K562 (cell line): ENCODE measurements around the gene NSUN6. TPM values are rescaled to one million over a fixed set of nuclear protein-coding genes. Genes with fewer than 3 reads are reported as not detected.

Source experiments
- polyA plus RNA-seq, 8 experiments: library from polyadenylated mRNA; depleted of rRNA in 4 of 8; stranded (reverse) in 5 of 8; unstranded in 3 of 8; fragments of >200 nt; fragmentation: Nextera tagmentation in 2 of 8; fragmentation: Illumina TruSeq in 1 of 8; extraction: Ambion mirVana in 2 of 8; extraction: Trizol in 1 of 8; gene quantifications; 2 replicates each; pipeline versions ENCODE4 v1.2.1 to v1.2.3, GENCODE V29; 2011 to 2014; ENCODE audit warnings: inconsistent platforms in 1 of 8, missing spikeins in 1 of 8
- total RNA-seq, 7 experiments: library from RNA; depleted of rRNA in 6 of 7; stranded (reverse); fragments of >200 nt in 6 of 7; fragmentation: Illumina TruSeq in 2 of 7; extraction: Trizol in 2 of 7; gene quantifications; 2 replicates each; pipeline versions ENCODE4 v1.2.1 to v1.2.3, GENCODE V29; 2011 to 2021; ENCODE audit warnings: low replicate concordance in 1 of 7
- TF ChIP-seq, protein P1 (sequence below): fragments of 450-650 bp; IDR thresholded peaks from 2 replicates; pipeline ENCODE4 v1.6.1; 2016; ENCODE audit warnings: mild to moderate bottlenecking, moderate library complexity
- TF ChIP-seq, protein P2 (sequence below): fragments of 250-450 bp; sonication (Bioruptor Pico); IDR thresholded peaks from 2 replicates; pipeline ENCODE4 v1.5.0; 2021
- TF ChIP-seq, protein P3 (sequence below): sonication (generic); formaldehyde crosslinking; IDR thresholded peaks from 2 replicates; pipeline ENCODE4 v1.8.0; 2023; ENCODE audit warnings: mild to moderate bottlenecking, missing genetic modification reagents
- TF ChIP-seq, protein P4 (sequence below), 3 experiments: fragments of 200-800 bp in 1 of 3; fragments of 250-450 bp in 1 of 3; fragments of 450-650 bp in 1 of 3; sonication (Bioruptor Pico) in 1 of 3; sonication (Bioruptor generic) in 1 of 3; formaldehyde crosslinking in 1 of 3; IDR thresholded peaks; 2 replicates each; pipeline versions ENCODE4 v1.6.1 to v1.8.0; 2016 to 2022; ENCODE audit warnings: mild to moderate bottlenecking in 2 of 3, missing genetic modification characterization in 2 of 3, missing compliant biosample characterization in 1 of 3, moderate library complexity in 1 of 3

Gene NSUN6
- total and polyA plus RNA-seq, 9 of the 15 experiments (the other 6 are each of a cell fraction or from before 2014, with no cell fraction given): 12.5 to 33.1 (median 24.2) TPM

DNA sequence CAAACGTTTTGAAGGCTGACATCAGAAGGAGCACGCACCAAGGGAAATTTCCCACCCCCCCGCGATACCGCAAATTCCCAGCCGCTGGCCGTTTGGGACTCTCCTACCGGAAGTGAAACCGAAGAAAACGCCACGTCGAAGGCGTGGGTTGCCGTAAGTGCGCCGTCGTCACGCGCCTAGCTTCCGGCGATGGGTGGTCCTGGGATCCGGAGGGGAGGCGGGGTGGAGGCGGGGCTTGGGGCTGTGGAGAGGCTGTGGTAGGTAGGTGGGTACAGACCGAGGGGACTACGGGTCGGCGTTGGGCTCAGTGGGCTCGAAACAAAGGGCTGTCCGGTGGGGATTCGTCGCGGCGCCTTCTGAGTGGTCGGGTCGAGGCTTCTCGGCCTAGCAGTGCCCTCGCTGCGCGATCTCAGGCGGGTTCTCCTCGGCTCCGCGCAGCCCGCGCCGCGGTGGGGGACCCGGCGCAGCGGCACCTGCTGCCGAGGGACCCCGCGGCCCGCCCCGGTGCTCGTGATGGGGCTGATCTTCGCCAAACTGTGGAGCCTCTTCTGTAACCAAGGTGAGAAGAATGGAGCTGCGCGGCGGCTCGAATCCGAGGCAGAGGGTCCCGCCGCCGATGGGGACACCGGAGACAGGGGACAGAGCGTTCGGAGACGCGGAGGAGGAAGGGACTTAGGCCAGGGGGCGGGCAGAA lies 7.9 kb upstream of the NSUN6 start, which contains the start of gene ARL5B (continued):
- TF ChIP-seq, protein P1, sequence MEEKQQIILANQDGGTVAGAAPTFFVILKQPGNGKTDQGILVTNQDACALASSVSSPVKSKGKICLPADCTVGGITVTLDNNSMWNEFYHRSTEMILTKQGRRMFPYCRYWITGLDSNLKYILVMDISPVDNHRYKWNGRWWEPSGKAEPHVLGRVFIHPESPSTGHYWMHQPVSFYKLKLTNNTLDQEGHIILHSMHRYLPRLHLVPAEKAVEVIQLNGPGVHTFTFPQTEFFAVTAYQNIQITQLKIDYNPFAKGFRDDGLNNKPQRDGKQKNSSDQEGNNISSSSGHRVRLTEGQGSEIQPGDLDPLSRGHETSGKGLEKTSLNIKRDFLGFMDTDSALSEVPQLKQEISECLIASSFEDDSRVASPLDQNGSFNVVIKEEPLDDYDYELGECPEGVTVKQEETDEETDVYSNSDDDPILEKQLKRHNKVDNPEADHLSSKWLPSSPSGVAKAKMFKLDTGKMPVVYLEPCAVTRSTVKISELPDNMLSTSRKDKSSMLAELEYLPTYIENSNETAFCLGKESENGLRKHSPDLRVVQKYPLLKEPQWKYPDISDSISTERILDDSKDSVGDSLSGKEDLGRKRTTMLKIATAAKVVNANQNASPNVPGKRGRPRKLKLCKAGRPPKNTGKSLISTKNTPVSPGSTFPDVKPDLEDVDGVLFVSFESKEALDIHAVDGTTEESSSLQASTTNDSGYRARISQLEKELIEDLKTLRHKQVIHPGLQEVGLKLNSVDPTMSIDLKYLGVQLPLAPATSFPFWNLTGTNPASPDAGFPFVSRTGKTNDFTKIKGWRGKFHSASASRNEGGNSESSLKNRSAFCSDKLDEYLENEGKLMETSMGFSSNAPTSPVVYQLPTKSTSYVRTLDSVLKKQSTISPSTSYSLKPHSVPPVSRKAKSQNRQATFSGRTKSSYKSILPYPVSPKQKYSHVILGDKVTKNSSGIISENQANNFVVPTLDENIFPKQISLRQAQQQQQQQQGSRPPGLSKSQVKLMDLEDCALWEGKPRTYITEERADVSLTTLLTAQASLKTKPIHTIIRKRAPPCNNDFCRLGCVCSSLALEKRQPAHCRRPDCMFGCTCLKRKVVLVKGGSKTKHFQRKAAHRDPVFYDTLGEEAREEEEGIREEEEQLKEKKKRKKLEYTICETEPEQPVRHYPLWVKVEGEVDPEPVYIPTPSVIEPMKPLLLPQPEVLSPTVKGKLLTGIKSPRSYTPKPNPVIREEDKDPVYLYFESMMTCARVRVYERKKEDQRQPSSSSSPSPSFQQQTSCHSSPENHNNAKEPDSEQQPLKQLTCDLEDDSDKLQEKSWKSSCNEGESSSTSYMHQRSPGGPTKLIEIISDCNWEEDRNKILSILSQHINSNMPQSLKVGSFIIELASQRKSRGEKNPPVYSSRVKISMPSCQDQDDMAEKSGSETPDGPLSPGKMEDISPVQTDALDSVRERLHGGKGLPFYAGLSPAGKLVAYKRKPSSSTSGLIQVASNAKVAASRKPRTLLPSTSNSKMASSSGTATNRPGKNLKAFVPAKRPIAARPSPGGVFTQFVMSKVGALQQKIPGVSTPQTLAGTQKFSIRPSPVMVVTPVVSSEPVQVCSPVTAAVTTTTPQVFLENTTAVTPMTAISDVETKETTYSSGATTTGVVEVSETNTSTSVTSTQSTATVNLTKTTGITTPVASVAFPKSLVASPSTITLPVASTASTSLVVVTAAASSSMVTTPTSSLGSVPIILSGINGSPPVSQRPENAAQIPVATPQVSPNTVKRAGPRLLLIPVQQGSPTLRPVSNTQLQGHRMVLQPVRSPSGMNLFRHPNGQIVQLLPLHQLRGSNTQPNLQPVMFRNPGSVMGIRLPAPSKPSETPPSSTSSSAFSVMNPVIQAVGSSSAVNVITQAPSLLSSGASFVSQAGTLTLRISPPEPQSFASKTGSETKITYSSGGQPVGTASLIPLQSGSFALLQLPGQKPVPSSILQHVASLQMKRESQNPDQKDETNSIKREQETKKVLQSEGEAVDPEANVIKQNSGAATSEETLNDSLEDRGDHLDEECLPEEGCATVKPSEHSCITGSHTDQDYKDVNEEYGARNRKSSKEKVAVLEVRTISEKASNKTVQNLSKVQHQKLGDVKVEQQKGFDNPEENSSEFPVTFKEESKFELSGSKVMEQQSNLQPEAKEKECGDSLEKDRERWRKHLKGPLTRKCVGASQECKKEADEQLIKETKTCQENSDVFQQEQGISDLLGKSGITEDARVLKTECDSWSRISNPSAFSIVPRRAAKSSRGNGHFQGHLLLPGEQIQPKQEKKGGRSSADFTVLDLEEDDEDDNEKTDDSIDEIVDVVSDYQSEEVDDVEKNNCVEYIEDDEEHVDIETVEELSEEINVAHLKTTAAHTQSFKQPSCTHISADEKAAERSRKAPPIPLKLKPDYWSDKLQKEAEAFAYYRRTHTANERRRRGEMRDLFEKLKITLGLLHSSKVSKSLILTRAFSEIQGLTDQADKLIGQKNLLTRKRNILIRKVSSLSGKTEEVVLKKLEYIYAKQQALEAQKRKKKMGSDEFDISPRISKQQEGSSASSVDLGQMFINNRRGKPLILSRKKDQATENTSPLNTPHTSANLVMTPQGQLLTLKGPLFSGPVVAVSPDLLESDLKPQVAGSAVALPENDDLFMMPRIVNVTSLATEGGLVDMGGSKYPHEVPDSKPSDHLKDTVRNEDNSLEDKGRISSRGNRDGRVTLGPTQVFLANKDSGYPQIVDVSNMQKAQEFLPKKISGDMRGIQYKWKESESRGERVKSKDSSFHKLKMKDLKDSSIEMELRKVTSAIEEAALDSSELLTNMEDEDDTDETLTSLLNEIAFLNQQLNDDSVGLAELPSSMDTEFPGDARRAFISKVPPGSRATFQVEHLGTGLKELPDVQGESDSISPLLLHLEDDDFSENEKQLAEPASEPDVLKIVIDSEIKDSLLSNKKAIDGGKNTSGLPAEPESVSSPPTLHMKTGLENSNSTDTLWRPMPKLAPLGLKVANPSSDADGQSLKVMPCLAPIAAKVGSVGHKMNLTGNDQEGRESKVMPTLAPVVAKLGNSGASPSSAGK: no peak
- TF ChIP-seq, protein P2, sequence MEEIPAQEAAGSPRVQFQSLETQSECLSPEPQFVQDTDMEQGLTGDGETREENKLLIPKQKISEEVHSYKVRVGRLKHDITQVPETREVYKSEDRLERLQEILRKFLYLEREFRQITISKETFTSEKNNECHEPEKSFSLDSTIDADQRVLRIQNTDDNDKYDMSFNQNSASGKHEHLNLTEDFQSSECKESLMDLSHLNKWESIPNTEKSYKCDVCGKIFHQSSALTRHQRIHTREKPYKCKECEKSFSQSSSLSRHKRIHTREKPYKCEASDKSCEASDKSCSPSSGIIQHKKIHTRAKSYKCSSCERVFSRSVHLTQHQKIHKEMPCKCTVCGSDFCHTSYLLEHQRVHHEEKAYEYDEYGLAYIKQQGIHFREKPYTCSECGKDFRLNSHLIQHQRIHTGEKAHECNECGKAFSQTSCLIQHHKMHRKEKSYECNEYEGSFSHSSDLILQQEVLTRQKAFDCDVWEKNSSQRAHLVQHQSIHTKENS: no peak
- TF ChIP-seq, protein P3, sequence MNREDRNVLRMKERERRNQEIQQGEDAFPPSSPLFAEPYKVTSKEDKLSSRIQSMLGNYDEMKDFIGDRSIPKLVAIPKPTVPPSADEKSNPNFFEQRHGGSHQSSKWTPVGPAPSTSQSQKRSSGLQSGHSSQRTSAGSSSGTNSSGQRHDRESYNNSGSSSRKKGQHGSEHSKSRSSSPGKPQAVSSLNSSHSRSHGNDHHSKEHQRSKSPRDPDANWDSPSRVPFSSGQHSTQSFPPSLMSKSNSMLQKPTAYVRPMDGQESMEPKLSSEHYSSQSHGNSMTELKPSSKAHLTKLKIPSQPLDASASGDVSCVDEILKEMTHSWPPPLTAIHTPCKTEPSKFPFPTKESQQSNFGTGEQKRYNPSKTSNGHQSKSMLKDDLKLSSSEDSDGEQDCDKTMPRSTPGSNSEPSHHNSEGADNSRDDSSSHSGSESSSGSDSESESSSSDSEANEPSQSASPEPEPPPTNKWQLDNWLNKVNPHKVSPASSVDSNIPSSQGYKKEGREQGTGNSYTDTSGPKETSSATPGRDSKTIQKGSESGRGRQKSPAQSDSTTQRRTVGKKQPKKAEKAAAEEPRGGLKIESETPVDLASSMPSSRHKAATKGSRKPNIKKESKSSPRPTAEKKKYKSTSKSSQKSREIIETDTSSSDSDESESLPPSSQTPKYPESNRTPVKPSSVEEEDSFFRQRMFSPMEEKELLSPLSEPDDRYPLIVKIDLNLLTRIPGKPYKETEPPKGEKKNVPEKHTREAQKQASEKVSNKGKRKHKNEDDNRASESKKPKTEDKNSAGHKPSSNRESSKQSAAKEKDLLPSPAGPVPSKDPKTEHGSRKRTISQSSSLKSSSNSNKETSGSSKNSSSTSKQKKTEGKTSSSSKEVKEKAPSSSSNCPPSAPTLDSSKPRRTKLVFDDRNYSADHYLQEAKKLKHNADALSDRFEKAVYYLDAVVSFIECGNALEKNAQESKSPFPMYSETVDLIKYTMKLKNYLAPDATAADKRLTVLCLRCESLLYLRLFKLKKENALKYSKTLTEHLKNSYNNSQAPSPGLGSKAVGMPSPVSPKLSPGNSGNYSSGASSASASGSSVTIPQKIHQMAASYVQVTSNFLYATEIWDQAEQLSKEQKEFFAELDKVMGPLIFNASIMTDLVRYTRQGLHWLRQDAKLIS (CRISPR knock-in tag): peak; percentile 49; the same call in 1 of the 2 replicates
- TF ChIP-seq, protein P4, sequence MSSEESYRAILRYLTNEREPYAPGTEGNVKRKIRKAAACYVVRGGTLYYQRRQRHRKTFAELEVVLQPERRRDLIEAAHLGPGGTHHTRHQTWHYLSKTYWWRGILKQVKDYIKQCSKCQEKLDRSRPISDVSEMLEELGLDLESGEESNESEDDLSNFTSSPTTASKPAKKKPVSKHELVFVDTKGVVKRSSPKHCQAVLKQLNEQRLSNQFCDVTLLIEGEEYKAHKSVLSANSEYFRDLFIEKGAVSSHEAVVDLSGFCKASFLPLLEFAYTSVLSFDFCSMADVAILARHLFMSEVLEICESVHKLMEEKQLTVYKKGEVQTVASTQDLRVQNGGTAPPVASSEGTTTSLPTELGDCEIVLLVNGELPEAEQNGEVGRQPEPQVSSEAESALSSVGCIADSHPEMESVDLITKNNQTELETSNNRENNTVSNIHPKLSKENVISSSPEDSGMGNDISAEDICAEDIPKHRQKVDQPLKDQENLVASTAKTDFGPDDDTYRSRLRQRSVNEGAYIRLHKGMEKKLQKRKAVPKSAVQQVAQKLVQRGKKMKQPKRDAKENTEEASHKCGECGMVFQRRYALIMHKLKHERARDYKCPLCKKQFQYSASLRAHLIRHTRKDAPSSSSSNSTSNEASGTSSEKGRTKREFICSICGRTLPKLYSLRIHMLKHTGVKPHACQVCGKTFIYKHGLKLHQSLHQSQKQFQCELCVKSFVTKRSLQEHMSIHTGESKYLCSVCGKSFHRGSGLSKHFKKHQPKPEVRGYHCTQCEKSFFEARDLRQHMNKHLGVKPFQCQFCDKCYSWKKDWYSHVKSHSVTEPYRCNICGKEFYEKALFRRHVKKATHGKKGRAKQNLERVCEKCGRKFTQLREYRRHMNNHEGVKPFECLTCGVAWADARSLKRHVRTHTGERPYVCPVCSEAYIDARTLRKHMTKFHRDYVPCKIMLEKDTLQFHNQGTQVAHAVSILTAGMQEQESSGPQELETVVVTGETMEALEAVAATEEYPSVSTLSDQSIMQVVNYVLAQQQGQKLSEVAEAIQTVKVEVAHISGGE (CRISPR knock-in tag; IDR thresholded peaks at IDR 0.05): peak in 2 of 3 experiments; percentile 75 to 94; a peak in 4 of 6 replicates
